ENCODE data around the gene GLP2R.

Gene GLP2R

DNA sequence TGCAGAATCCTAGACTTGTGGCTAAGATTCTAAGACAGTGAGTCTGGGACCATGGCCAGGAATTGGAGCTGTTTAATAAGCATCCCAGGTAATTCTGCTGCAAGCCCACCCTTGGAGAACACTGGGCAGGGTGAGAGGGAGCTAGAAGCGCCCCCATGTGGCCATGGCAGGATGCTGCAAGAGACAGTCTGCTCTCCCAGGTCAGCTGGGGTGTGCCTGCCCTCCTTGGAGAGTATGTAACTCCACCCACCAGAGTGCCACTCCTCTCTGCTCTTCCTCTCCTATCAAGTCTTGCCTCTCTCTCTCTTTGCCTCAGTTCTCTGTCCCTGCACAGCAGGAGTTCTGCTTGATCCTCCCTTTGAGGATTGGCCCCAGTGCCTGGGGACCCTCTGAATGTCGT lies 64.4 kb downstream of the GLP2R start:
- Mint-ChIP-seq H3K4me1 (ENCODE audit: low read depth) (no peaks in the 10 kb centered on the region), H3K9me3 (no peaks in the 10 kb centered on the region), H3K36me3 (ENCODE audit: low read depth) (no peaks in the 10 kb centered on the region), H3K4me3 (no peak overlapping the region), H3K27me3 (peaks cover 4% of the 10 kb centered on the region), H3K27ac (no peak overlapping the region)

DNA sequence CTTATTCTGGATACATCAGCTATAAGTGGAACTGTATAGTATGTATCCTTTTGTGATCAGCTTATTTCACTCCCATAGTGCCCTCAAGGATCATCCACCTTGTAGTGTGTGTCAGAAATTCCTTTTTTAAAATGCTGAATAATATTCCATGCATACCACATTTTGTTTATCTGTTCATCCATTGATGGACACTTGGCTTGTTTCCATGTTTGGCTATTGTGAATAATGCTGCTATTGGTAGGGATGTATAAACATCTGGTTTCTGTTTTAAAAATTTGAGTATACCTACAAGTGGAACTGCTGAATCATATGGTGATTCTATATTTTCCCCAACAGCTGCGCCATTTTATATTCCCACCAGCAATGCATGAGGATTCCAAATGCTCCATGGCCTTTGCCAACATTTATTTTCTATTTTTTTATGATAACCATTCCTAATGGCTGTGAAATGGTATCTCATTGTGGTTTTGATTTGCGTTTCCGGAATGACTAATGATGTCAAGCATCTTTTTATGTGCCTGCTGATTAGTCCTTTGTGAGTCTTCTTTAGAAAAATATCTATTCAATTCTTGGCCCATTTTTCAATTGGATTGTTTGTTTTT lies 67.8 kb downstream of the GLP2R start:
- Mint-ChIP-seq H3K27me3 (peaks cover 7% of the 10 kb centered on the region), H3K9me3 (no peaks in the 10 kb centered on the region), H3K27ac (no peak overlapping the region), H3K4me1 (ENCODE audit: low read depth) (no peaks in the 10 kb centered on the region), H3K4me3 (no peak overlapping the region), H3K36me3 (ENCODE audit: low read depth) (no peaks in the 10 kb centered on the region)

DNA sequence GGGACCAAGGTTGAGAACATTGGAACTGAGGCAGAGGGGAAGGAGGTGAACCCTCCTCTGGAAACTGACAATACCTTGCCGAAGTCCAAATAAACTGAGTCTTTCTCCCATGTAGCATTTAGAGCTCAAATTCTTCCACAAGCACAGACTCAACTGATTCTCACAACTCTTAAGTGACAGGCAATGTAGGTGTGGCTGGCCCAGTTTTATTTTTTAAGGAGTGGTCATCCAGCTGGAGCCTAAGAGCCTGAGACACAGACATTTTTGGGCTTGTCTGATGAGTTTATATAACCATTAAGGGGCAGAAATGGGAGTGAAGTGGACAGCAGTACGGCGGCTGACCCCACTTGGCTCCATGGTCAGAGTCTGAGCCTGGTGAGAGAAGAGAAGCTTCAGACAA lies 68.5 kb downstream of the GLP2R start:
- H3K27me3 Mint-ChIP-seq, result peaks cover 3% of the 10 kb centered on the region
- no peaks in the 10 kb centered on the region for H3K36me3 Mint-ChIP-seq (ENCODE audit: low read depth)
- H3K9me3 Mint-ChIP-seq, result no peaks in the 10 kb centered on the region
- no peaks in the 10 kb centered on the region for H3K4me1 Mint-ChIP-seq (ENCODE audit: low read depth)
- H3K4me3 Mint-ChIP-seq, result no peak overlapping the region
- H3K27ac Mint-ChIP-seq, result no peak overlapping the region

DNA sequence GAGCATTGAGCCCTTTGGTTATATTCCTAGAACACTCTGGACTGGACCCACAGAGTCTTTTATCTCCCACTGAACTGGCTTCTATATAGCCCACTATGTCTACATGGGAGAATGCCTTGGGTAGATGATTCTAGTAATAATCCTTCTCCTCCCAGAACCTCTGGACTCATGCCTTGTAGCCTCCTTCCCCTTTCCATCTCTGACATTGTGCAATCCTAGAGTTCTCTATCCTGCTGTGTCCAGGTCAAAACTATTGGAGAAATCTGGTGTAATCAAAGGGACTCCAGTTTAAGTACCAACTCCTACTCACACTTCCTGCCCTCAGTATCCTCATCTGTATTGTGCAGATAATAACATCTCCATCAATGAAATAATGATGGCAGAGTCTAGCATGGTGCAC lies 70.2 kb downstream of the GLP2R start:
- no peaks in the 10 kb centered on the region for H3K36me3 Mint-ChIP-seq (ENCODE audit: low read depth)
- no peak overlapping the region for H3K4me3 Mint-ChIP-seq
- peaks cover 3% of the 10 kb centered on the region for H3K27me3 Mint-ChIP-seq
- no peaks in the 10 kb centered on the region for H3K9me3 Mint-ChIP-seq
- H3K4me1 Mint-ChIP-seq (ENCODE audit: low read depth), result no peaks in the 10 kb centered on the region
- H3K27ac Mint-ChIP-seq, result no peak overlapping the region

DNA sequence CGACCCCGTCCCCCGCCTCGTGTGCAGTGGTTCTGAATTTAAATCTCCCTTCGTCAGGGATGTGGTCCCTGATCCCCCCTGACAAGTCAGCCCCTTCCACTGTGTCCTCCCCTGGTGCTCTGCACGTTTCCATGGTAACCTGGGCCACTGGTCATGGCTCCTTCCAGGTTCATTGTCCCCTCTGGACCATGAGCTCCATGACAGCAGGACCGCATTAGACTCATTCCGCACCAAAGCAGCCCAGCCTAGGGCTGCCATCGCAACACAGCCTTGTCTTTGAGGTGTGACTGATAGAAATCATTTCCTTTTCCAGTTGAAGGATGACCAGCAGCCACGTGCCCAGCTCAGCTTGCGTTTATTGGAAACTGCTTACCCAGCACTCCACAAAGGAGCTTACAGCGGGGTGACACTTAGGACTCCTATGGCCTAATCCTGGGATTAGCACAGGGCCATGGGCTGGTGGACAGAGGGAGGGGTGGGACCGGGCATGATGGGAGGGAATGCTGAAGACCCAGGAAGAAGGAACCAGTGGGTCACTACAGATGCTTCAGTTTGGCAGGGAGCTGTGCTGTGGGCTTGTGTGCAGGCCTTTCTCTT lies 71.7 kb downstream of the GLP2R start:
- Mint-ChIP-seq H3K9me3 (no peaks in the 10 kb centered on the region), H3K4me3 (no peak overlapping the region), H3K27me3 (peaks cover 3% of the 10 kb centered on the region), H3K27ac (no peak overlapping the region), H3K36me3 (ENCODE audit: low read depth) (no peaks in the 10 kb centered on the region), H3K4me1 (ENCODE audit: low read depth) (no peaks in the 10 kb centered on the region)

DNA sequence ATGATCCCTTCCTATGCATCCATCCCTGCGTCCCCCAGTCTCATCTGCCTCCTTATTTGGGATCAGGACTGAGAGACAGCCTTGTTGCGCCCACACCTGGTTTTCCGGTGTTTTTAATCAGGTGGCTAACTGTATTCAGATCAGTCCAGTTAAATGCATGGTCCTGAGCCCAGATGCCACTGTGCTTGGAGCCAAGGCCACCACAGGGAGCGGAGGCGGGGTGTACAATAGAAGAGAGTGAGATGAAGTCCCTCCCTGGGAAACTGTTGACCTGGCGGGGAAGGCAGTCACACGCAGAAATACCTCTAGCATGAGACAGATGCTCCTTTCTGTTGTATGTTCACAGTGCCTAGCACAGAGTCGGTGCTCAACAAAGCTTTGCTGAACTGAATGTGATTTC lies 73.1 kb downstream of the GLP2R start:
- Mint-ChIP-seq H3K4me1 (ENCODE audit: low read depth) (no peaks in the 10 kb centered on the region), H3K36me3 (ENCODE audit: low read depth) (no peaks in the 10 kb centered on the region), H3K27ac (no peak overlapping the region), H3K27me3 (peaks cover 8% of the 10 kb centered on the region), H3K9me3 (no peaks in the 10 kb centered on the region), H3K4me3 (no peak overlapping the region)

DNA sequence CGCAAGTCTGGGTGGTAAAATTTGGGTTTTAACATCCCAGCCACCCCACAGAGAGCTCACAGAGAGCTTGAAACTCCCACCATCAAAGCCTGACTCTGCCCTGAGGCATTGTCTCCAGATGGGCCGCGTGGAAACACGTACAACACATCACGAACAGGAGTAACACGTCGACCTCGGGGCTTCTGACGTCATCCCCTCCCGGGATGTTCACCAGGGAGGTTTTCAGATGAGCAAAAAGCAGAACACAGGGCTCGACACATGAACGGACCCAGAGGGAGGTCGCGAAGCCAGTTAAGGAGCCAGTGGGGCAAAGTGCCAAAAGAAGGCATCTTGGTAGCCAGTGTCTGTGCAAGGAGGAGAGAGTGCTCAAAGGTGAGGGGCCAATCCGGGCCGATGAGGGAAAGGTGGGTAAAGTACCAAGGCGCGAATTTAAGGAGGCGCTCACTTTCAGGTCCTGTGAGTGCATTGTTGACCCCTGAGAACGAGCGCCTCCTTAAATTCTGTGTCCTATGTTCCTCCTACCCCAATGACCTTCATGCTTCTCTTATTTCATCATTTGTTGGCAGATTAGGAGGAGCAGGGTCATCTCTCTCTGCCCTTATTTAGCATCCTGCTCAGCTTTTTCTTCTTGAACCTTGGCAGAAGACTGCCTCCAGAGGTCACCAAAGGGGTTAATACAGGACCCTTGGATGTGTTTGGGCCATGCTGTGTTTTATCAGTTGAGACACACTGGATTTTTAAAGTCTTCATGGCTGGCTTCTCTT lies 73.7 kb downstream of the GLP2R start:
- Mint-ChIP-seq H3K4me1 (ENCODE audit: low read depth) (no peaks in the 10 kb centered on the region), H3K27ac (no peak overlapping the region), H3K27me3 (peaks cover 8% of the 10 kb centered on the region), H3K36me3 (ENCODE audit: low read depth) (no peaks in the 10 kb centered on the region), H3K4me3 (no peak overlapping the region), H3K9me3 (no peaks in the 10 kb centered on the region)

DNA sequence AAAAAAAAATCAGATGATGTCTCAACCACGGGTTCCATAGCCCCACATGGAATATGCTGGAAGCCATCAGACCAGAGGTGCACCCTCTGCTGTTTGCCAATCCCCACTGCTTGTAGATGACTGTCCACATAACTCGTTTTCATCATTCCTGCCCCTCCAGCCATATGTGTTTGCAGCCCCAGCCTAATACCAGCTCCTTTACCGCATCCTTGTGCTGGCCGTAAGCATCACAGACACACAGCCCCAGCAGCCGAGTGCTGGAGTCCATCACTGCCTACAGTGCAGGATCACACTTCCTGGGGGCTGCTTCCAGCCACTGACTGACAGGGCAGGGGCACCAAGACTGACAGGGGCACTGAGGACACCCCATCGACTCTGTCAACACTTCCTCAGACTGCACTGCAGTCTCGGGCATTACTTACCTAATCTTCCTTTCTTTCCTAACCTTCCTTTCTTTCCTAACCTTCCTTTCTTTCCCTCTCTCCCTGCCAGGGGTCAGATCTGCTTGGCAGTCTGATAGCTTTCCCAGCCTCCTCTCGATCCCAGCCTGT lies 74.4 kb downstream of the GLP2R start:
- no peaks in the 10 kb centered on the region for H3K36me3 Mint-ChIP-seq (ENCODE audit: low read depth)

DNA sequence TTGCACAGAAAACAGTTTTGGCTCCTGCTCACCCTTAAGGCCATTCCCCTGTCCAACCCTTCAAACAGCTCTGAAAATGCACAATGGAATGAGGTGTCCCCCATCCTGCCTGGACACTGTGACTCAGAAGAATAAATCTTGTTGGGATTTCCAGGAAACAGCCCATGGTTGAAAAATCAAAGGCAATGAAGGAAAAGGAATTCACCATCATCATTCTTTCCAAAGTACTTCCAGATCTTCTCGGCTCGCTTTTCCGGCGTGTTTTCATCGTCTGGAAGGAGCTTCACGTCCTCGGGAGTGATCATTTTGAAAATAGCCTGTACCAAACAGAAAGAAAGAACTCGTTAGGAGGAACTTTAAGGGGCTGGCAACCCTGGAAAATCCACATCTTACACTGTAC lies 75.1 kb downstream of the GLP2R start:
- no peak overlapping the region for H3K4me3 Mint-ChIP-seq
- no peak overlapping the region for H3K27ac Mint-ChIP-seq
- H3K4me1 Mint-ChIP-seq (ENCODE audit: low read depth), result no peaks in the 10 kb centered on the region
- H3K27me3 Mint-ChIP-seq, result peaks cover 8% of the 10 kb centered on the region
- no peaks in the 10 kb centered on the region for H3K9me3 Mint-ChIP-seq
- H3K36me3 Mint-ChIP-seq (ENCODE audit: low read depth), result no peaks in the 10 kb centered on the region

More for the DNA sequence above, 74.4 kb downstream of the GLP2R start:
- Mint-ChIP-seq H3K4me3 (no peak overlapping the region), H3K4me1 (ENCODE audit: low read depth) (no peaks in the 10 kb centered on the region), H3K9me3 (no peaks in the 10 kb centered on the region), H3K27me3 (peaks cover 8% of the 10 kb centered on the region), H3K27ac (no peak overlapping the region)

DNA sequence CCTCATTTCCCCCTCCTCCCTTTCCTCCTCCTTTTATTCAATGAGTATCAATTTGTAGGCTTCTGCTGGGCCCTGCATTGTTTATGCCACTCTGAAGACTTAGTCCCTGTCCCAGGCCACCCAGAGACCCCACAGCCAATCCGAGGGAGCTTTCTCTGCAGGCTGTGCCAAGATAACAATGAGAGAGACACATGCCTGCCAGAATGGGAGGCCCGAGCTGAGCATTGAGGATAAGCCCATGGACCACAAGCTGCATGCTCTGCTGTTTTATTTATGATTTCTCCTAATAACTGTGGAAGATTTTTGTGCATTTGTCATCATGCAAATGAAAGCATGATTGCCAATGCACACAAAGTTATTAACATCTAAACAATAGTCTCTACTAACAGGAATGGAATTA lies 76.4 kb downstream of the GLP2R start:
- Mint-ChIP-seq H3K9me3 (no peaks in the 10 kb centered on the region), H3K4me3 (no peak overlapping the region)

DNA sequence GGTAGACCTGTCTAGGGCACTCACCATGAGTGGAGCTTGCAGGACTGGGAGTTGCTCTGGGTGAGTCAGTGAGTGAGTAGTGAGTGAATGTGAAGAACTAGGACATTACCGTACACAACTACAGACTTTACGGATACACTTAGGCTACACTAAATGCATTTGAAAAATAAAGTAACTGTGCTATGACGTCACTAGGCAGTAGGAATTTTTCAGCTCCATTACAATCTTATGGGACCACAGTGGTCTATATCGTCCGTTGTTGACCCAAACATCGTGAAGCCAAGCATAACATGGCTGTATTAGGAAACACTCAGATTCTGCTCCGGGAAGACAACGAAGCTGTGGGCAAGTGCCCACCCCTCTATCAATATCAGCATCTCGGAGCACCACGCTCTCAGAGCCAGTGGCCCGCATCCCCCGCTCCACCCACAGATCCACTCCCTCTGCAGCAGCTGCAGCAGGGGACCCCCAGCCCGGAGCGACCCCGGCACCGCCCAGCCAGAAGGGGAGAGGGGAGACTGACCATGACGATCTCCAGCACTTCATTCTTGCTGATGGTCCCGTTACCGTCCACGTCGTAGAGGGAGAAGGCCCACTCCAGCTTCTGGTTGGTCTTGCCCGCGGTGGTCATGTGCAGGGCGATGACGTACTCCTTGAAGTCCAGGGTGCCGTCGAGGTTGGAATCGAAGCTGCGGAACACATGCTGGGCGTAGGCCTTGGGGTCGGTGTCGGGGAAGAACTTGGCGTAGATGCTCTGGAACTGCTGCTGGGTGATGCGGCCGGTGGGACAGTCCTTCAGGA lies 78.8 kb downstream of the GLP2R start:
- H3K36me3 Mint-ChIP-seq (ENCODE audit: low read depth), result no peaks in the 10 kb centered on the region
- H3K9me3 Mint-ChIP-seq, result no peaks in the 10 kb centered on the region
- H3K4me1 Mint-ChIP-seq (ENCODE audit: low read depth), result no peaks in the 10 kb centered on the region
- H3K27ac Mint-ChIP-seq, result no peak overlapping the region
- H3K4me3 Mint-ChIP-seq, result no peak overlapping the region
- peaks cover 5% of the 10 kb centered on the region for H3K27me3 Mint-ChIP-seq

More for the DNA sequence above, 76.4 kb downstream of the GLP2R start:
- no peaks in the 10 kb centered on the region for H3K36me3 Mint-ChIP-seq (ENCODE audit: low read depth)
- peaks cover 5% of the 10 kb centered on the region for H3K27me3 Mint-ChIP-seq
- no peaks in the 10 kb centered on the region for H3K4me1 Mint-ChIP-seq (ENCODE audit: low read depth)
- no peak overlapping the region for H3K27ac Mint-ChIP-seq

DNA sequence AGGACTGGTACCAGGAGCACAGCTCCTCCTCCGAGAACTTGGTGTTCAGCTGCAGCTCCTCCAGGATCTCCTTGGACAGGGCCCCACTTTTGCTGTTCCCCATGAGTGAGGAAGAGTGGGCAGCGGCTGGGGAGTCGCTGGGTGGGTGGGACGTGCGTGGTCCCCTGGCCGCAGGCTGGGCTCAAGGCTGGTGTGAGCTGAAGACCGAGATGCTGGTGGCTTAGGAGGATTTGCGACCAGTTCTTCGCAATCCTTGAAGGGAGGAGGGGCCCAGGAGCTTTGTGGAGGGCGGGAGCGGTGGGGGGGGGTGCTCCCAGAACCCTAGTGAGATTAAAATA lies 79.3 kb downstream of the GLP2R start, which contains the start of gene RCVRN:
Gene RCVRN, minus strand, starts transcription at position 194 of the 338 bp plus-strand sequence. Its CDS starts 91 bp downstream, at position 103.
- Mint-ChIP-seq H3K4me1 (ENCODE audit: low read depth) (no peaks in the 10 kb centered on the region), H3K4me3 (no peak within 1 kb of the TSS), H3K27me3 (peaks cover 5% of the 10 kb centered on the region), H3K36me3 (ENCODE audit: low read depth) (no peaks in the 10 kb centered on the region), H3K9me3 (no peaks in the 10 kb centered on the region), H3K27ac (no peak within 1 kb of the TSS)

DNA sequence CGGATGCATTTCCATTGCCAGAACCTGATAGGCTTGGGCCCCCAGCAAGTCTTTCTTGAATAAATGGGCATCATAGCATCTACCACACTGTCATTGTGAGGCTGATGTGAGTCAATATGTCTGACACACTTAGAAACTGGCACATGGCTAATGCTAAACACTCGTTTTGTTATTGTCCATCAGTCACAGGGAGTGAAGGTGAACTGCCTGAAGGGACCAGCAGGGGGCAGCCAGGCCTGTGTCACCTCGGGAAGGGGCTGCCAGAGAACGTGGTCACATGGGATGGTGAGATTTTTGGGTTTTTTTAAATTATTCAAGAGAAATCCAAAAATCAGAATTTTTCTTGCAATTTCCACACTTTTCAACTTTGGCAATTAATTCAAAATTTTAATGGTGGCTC lies 80.2 kb downstream of the GLP2R start:
- Mint-ChIP-seq H3K9me3 (no peaks in the 10 kb centered on the region), H3K27ac (no peak overlapping the region), H3K4me3 (no peak overlapping the region), H3K4me1 (ENCODE audit: low read depth) (no peaks in the 10 kb centered on the region), H3K36me3 (ENCODE audit: low read depth) (no peaks in the 10 kb centered on the region), H3K27me3 (peaks cover 5% of the 10 kb centered on the region)

DNA sequence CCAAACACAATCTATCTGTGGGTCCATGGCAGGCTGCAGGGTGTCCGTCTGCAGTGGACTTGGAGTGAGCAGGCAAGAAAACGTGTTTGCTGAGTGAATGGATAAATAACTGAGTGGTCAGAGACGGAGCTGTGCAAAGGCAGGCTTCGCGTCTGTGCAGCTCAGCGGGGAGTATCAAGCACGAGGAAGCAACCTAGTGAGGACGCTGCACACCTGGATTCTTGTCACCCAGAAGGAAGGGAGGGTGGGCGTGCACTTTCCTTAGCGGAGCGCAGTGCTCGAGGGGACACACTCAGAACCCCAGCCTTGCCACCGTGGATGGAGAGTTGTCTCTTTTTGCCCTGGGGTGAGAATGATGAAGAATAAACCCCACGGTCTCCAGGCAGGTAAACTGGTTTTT lies 80.9 kb downstream of the GLP2R start:
- no peaks in the 10 kb centered on the region for H3K4me1 Mint-ChIP-seq (ENCODE audit: low read depth)
- no peak overlapping the region for H3K27ac Mint-ChIP-seq

DNA sequence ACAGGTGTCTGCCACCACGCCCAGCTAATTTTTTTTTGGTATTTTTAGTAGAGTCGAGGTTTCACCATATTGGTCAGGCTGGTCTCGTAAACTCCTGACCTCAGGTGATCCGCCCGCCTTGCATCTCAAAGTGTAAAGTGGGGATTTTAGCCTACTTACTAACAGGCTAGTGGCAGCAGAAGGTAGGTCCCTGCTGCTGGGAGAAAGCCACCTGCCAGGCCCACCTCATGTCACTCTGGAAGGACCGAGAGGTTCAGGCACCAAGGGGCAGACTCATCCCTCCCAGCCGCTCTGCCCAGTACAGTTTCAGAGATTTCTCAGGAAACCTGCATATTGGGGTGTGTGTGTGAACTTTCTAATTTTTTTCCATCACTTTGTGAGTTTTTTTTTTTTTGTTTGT lies 81.4 kb downstream of the GLP2R start:
- Mint-ChIP-seq H3K27ac (no peak overlapping the region), H3K36me3 (ENCODE audit: low read depth) (no peaks in the 10 kb centered on the region), H3K9me3 (no peaks in the 10 kb centered on the region), H3K27me3 (peaks cover 5% of the 10 kb centered on the region), H3K4me3 (no peak overlapping the region), H3K4me1 (ENCODE audit: low read depth) (no peaks in the 10 kb centered on the region)

More for the DNA sequence above, 80.9 kb downstream of the GLP2R start:
- no peaks in the 10 kb centered on the region for H3K9me3 Mint-ChIP-seq
- peaks cover 5% of the 10 kb centered on the region for H3K27me3 Mint-ChIP-seq
- H3K4me3 Mint-ChIP-seq, result no peak overlapping the region
- H3K36me3 Mint-ChIP-seq (ENCODE audit: low read depth), result no peaks in the 10 kb centered on the region

All from stimulated activated naive CD8-positive, alpha-beta T cell treated with anti-CD3 and anti-CD28 coated beads, Interleukin-15, Interleukin-2, amounts not matched to agents 100 ng/mL and 50 ng/mL, for 24 hours (primary cell).